ENCODE results near the gene CAB39. TPM values are rescaled to one million over a fixed set of nuclear protein-coding genes. Genes with fewer than 3 reads are reported as not detected.

Gene CAB39
- polyA plus RNA-seq, 1 experiment: 23.6 TPM

- ChIA-PET CTCF (interaction anchor here (2.3 to 3.5 kb wide), 2 partner anchors 9 to 118 kb away, joined by 4 to 13 read pairs; no protein-coding TSS in a partner anchor), POLR2A (no interaction called here)
- no peaks in the 10 kb centered on the region for H3K27me3 ChIP-seq (ENCODE audit: control insufficient read depth, insufficient read depth, low read length)
- no peak for TF ChIP-seq CTCF (IDR thresholded peaks at IDR 0.05; ENCODE audit: insufficient read depth, low read depth, low read length)
- no peak overlapping the region for H3K4me3 ChIP-seq (ENCODE audit: low read depth, low read length)
- H3K36me3 ChIP-seq (ENCODE audit: control insufficient read depth, insufficient read depth, low read length): peaks cover 4% of the 10 kb centered on the region
- DNase-seq (ENCODE audit: low read depth): no peak
Observed at GRCh38 chr2:230869914-230870543, 157.4 kb downstream of the CAB39 start.

Small RNA genes lying within 50 kb of the gene (small RNA-seq; reads per million reads assigned to genes)
- gene BANF1P3 (ENCODE audit: insufficient read length, low read depth, low replicate concordance) (not detected), gene RNU6-268P (ENCODE audit: insufficient read length, low read depth, low replicate concordance) (not detected)

Other genes starting within 250 kb of the CAB39 start
- 524 and 885 TPM in 2 replicates for gene ITM2C, start 152.1 kb downstream of the CAB39 start, polyA plus RNA-seq (2011; rRNA removed)
- gene GPR55, start 212.4 kb downstream of the CAB39 start, polyA plus RNA-seq (2011; rRNA removed): not detected in 2 replicates